PC-3 (cell line): Measurements from ENCODE around the gene MACROD2. TPM values are rescaled to one million over a fixed set of nuclear protein-coding genes. Genes with fewer than 3 reads are reported as not detected.
A peak's percentile ranks its signal among the peaks of the same experiment; 100 is the strongest.

Experiments
- ATAC-seq: fragments of 200-7000 bp; cut with Tn5 transposase; 2 replicates; pipeline ENCODE4 v1.9.1; 2020; ENCODE audit warnings: mild to moderate bottlenecking, moderate library complexity
- BruUV-seq: library from RNA; stranded (reverse); fragments of 400-500 nt; replicated peaks from 2 replicates; lab custom pipeline; 2021; lab: Mats Ljungman, UMichigan
- CTCF ChIA-PET: fragments of 300-600 bp; sonication (Branson Sonifier 250); formaldehyde crosslinking; loops from one replicate; lab custom pipeline; 2022; ENCODE audit warnings: antibody characterized with exemption; lab: Charles Lee
- POLR2A ChIA-PET: fragments of 300-600 bp; sonication (Branson Sonifier 250); formaldehyde crosslinking; loops from one replicate; lab custom pipeline; 2022; ENCODE audit warnings: antibody characterized with exemption; ENCODE audit not compliant: unreplicated experiment; lab: Charles Lee
- DNase-seq: peaks from one replicate; pipeline ENCODE4 v3.0.0-alpha.2; 2015
- H2AFZ ChIP-seq: fragments of 300-600 bp; sonication (generic); 2 replicates; pipeline ENCODE4 v1.6.0; 2016; ENCODE audit warnings: antibody characterized with exemption, low read length
- H3F3A ChIP-seq: fragments of 300-600 bp; sonication (generic); one replicate; pipeline ENCODE4 v1.6.0; 2017; ENCODE audit warnings: antibody characterized with exemption, low read length, control low read depth, mild to moderate bottlenecking; ENCODE audit not compliant: unreplicated experiment
- H3K27ac ChIP-seq: fragments of 300-600 bp; sonication (generic); 2 replicates; pipeline ENCODE4 v1.5.1; 2016; ENCODE audit warnings: mild to moderate bottlenecking, low read length
- H3K27me3 ChIP-seq: fragments of 300-600 bp; sonication (generic); 2 replicates; pipeline ENCODE4 v1.6.1; 2016; ENCODE audit warnings: low read length, mixed read lengths
- H3K36me3 ChIP-seq: fragments of 300-600 bp; sonication (generic); 2 replicates; pipeline ENCODE4 v1.6.1; 2016; ENCODE audit warnings: low read depth, mixed run types, low read length, mixed read lengths
- H3K4me1 ChIP-seq: fragments of 300-600 bp; sonication (generic); 2 replicates; pipeline ENCODE4 v1.5.1; 2016; ENCODE audit warnings: low read length; ENCODE audit not compliant: insufficient read depth
- H3K4me2 ChIP-seq: fragments of 300-600 bp; sonication (generic); 2 replicates; pipeline ENCODE4 v1.6.0; 2016; ENCODE audit warnings: low read length
- H3K4me3 ChIP-seq: fragments of 300-600 bp; sonication (generic); 2 replicates; pipeline ENCODE4 v1.5.1; 2016; ENCODE audit warnings: mild to moderate bottlenecking, low read length, mixed read lengths
- H3K79me2 ChIP-seq: fragments of 300-600 bp; sonication (generic); 2 replicates; pipeline ENCODE4 v1.6.1; 2017; ENCODE audit warnings: low read length, mixed read lengths
- H3K9ac ChIP-seq: fragments of 300-600 bp; sonication (generic); 2 replicates; pipeline ENCODE4 v1.6.0; 2016; ENCODE audit warnings: mild to moderate bottlenecking, low read length
- H3K9me2 ChIP-seq: fragments of 300-600 bp; sonication (generic); replicated peaks from 2 replicates; pipeline ENCODE4 v1.6.1; 2016; ENCODE audit warnings: mixed run types, low read length, mixed read lengths
- H3K9me3 ChIP-seq: fragments of 300-600 bp; sonication (generic); 2 replicates; pipeline ENCODE4 v1.6.1; 2016; ENCODE audit warnings: low read length, mixed read lengths
- H4K20me1 ChIP-seq: fragments of 300-600 bp; sonication (generic); 2 replicates; pipeline ENCODE4 v1.6.1; 2016; ENCODE audit warnings: low read length, mixed read lengths
- EZH2 ChIP-seq: fragments of 300-600 bp; sonication (generic); IDR thresholded peaks from one replicate; pipeline ENCODE4 v1.6.1; 2017; ENCODE audit warnings: antibody characterized with exemption, mild to moderate bottlenecking, low read length; ENCODE audit not compliant: unreplicated experiment
- EZH2phosphoT487 ChIP-seq: fragments of 300-600 bp; sonication (generic); IDR thresholded peaks from 2 replicates; pipeline ENCODE4 v1.6.1; 2018; ENCODE audit warnings: mild to moderate bottlenecking, antibody characterized with exemption, low read length, borderline replicate concordance
- intact Hi-C: fragments of 100-400 bp; cut with micrococcal nuclease; formaldehyde crosslinking; loops from 2 replicates; pipeline ENCODE4 v1.9.0; 2023
- total RNA-seq: library from RNA; depleted of rRNA; stranded (reverse); fragments of >200 nt; gene quantifications from 2 replicates; pipeline ENCODE4 v1.2.3, GENCODE V29; 2014
- TF ChIP-seq, protein P1 (sequence below): fragments of 300-600 bp; sonication (generic); conservative IDR thresholded peaks from 2 replicates; pipeline ENCODE4 v1.5.1; 2017; ENCODE audit warnings: antibody characterized with exemption, low read depth, mild to moderate bottlenecking, low read length

Gene MACROD2
- total RNA-seq, 1 experiment from 2014 or later, result 3.1 TPM

DNA sequence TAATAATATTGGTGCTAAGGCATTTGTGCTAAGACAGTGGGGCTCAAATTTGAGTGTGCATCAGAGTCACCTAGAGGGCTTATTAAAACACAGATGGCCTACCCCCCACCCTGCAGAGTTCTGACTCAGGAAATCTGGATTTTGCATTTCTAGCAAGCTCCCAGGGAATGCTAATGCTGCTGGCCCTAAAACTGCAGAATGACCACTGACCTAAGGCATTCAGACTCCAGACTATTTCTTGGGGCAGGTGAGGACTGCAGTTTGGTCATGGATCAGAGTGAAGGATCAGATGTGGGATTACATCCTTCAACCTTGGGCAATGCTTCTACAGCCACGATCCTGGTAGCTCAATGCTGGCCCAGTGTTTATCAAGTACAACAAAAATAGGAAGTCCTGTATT is 952.2 kb downstream of the MACROD2 start:
- POLR2A ChIA-PET, result no interaction called here
- CTCF ChIA-PET, result no interaction called here
- no peak overlapping the region for H3K27ac ChIP-seq

DNA sequence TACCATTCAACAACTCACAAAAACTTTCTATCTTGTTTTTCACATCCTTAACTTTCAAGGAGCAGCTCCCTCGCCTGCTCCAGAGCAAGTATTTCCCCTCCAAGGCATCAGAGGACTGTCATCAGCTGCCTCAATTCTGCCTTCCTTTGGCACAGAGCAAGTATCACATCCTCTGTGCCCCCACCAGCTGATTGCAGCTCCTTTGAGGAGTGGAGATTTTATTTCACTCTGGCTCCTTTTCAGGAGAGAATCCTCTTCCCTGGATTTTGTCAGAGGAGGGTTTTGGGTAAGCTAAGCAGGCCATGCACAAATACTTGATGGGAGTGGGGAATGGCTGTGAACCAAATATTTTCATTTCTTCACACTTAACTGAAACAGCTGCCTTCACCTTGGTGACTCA is 952.6 kb downstream of the MACROD2 start:
- no peaks in the 10 kb centered on the region for H4K20me1 ChIP-seq
- peaks cover 11% of the 10 kb centered on the region for H3K4me1 ChIP-seq
- H3K79me2 ChIP-seq, result no peaks in the 10 kb centered on the region
- no peak overlapping the region for H2AFZ ChIP-seq
- H3K4me2 ChIP-seq, result no peak overlapping the region
- H3K4me3 ChIP-seq, result no peak overlapping the region
- BruUV-seq, result no TSS peak
- TF ChIP-seq, protein P1, sequence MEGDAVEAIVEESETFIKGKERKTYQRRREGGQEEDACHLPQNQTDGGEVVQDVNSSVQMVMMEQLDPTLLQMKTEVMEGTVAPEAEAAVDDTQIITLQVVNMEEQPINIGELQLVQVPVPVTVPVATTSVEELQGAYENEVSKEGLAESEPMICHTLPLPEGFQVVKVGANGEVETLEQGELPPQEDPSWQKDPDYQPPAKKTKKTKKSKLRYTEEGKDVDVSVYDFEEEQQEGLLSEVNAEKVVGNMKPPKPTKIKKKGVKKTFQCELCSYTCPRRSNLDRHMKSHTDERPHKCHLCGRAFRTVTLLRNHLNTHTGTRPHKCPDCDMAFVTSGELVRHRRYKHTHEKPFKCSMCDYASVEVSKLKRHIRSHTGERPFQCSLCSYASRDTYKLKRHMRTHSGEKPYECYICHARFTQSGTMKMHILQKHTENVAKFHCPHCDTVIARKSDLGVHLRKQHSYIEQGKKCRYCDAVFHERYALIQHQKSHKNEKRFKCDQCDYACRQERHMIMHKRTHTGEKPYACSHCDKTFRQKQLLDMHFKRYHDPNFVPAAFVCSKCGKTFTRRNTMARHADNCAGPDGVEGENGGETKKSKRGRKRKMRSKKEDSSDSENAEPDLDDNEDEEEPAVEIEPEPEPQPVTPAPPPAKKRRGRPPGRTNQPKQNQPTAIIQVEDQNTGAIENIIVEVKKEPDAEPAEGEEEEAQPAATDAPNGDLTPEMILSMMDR, result no peak
- TF ChIP-seq EZH2phosphoT487, result no peak
- no peak for TF ChIP-seq EZH2
- ChIA-PET POLR2A (no interaction called here), CTCF (no interaction called here)
- no peak for ATAC-seq
- H3K9me2 ChIP-seq, result no peaks in the 10 kb centered on the region
- H3K9me3 ChIP-seq, result no peaks in the 10 kb centered on the region
- no peaks in the 10 kb centered on the region for H3F3A ChIP-seq
- no peak for DNase-seq
- no peaks in the 10 kb centered on the region for H3K27me3 ChIP-seq
- H3K27ac ChIP-seq, result no peak overlapping the region
- intact Hi-C loops, result no loop called here
- no peaks in the 10 kb centered on the region for H3K36me3 ChIP-seq
- no peak overlapping the region for H3K9ac ChIP-seq

More for the DNA sequence above, 952.2 kb downstream of the MACROD2 start:
- Histone ChIP-seq H3F3A (no peaks in the 10 kb centered on the region), H4K20me1 (no peaks in the 10 kb centered on the region), H3K36me3 (no peaks in the 10 kb centered on the region), H3K4me3 (no peak overlapping the region), H3K4me1 (peaks cover 11% of the 10 kb centered on the region), H3K4me2 (no peak overlapping the region), H3K79me2 (no peaks in the 10 kb centered on the region), H3K9me2 (no peaks in the 10 kb centered on the region), H3K9ac (no peak overlapping the region), H2AFZ (no peak overlapping the region), H3K27me3 (no peaks in the 10 kb centered on the region), H3K9me3 (no peaks in the 10 kb centered on the region)
- no TSS peak for BruUV-seq
- intact Hi-C loops, result no loop called here
- TF ChIP-seq EZH2 (no peak), EZH2phosphoT487 (no peak)
- TF ChIP-seq, protein P1, result no peak
- DNase-seq (no peak), ATAC-seq (no peak)

DNA sequence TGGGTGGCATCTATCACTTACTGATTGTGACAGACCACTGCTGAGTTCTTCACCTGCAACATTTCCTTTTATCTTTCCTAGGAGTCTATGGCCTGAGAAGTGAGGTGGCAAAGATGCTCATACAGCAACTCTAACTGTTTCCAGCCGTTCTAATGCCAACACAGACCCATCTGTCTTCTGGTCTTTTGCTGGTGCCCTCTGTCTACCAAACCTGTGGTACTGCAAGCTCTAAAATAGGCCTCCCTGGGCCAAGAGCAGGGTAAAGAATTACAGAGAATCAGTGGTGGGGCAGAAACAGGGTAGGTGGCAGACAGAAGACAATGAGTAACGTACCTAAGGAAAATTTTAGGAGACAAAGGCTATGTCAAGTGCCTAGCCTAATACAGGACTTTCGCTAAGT is 953.1 kb downstream of the MACROD2 start:
- Histone ChIP-seq H3K4me1 (peaks cover 11% of the 10 kb centered on the region), H3K27ac (no peak overlapping the region), H3K36me3 (no peaks in the 10 kb centered on the region), H3K79me2 (no peaks in the 10 kb centered on the region), H4K20me1 (no peaks in the 10 kb centered on the region), H3K9ac (no peak overlapping the region), H3F3A (no peaks in the 10 kb centered on the region), H3K27me3 (no peaks in the 10 kb centered on the region), H3K9me3 (no peaks in the 10 kb centered on the region), H3K9me2 (no peaks in the 10 kb centered on the region), H3K4me3 (no peak overlapping the region), H3K4me2 (no peak overlapping the region), H2AFZ (no peak overlapping the region)
- CTCF ChIA-PET, result no interaction called here
- POLR2A ChIA-PET, result no interaction called here
- no TSS peak for BruUV-seq
- DNase-seq, result peak; percentile 35
- TF ChIP-seq EZH2, result no peak
- TF ChIP-seq, protein P1, result peak; percentile 55
- peak; percentile 56; the same call in 1 of the 2 replicates for ATAC-seq
- intact Hi-C loops, result no loop called here
